H1 (cell line): ENCODE results near the gene MYO7B. TPM values are rescaled to one million over a fixed set of nuclear protein-coding genes. Genes with fewer than 3 reads are reported as not detected.

ENCODE experiments used
- BACH1 ChIP-seq: IDR thresholded peaks from 2 replicates; pipeline ENCODE4 v1.6.1; 2012; ENCODE audit warnings: low read length, improper control_type of control experiment
- CTCF ChIP-seq, 3 experiments: IDR thresholded peaks; 1 replicate in 2 of 3; 2 replicates in 1 of 3; pipeline versions ENCODE4 v1.5.1 to v1.6.1; 2011; ENCODE audit warnings: low read length in 3 of 3, mild to moderate bottlenecking in 3 of 3, inconsistent platforms in 2 of 3, low read depth in 1 of 3, moderate library complexity in 1 of 3; ENCODE audit not compliant: insufficient read depth in 1 of 3; ENCODE audit errors: control extremely low read depth in 1 of 3
- JUN ChIP-seq: IDR thresholded peaks from 2 replicates; pipeline ENCODE4 v1.6.1; 2011; ENCODE audit warnings: low read depth, mild to moderate bottlenecking, improper control_type of control experiment, low read length
- NRF1 ChIP-seq: IDR thresholded peaks from 2 replicates; pipeline ENCODE4 v1.6.1; 2011; ENCODE audit warnings: mild to moderate bottlenecking, low read depth, low read length, improper control_type of control experiment
- polyA plus RNA-seq, 7 experiments: library from polyadenylated mRNA; depleted of rRNA in 3 of 7; stranded (reverse) in 5 of 7; unstranded in 2 of 7; fragments of >200 nt in 5 of 7; fragments of 200-250 nt in 2 of 7; gene quantifications; 1 replicate in 5 of 7; 2 replicates in 1 of 7; 4 replicates in 1 of 7; pipeline versions ENCODE4 v1.2.1 to v1.2.3, GENCODE V29; 2011 to 2013; ENCODE audit warnings: missing spikeins in 2 of 7, mixed read lengths in 2 of 7
- total RNA-seq: library from RNA; stranded (reverse); fragmentation: NEBNext Ultra II Directional; extraction: Animal tissue kit (Norgen Biotek cat#: 25700); gene quantifications from 2 replicates; pipeline ENCODE4 v1.2.1, GENCODE V29; 2021
- TF ChIP-seq, protein P1 (sequence below): fragments of 300-600 bp; sonication (generic); IDR thresholded peaks from 2 replicates; pipeline ENCODE4 v1.7.1; 2012; ENCODE audit warnings: low read length, moderate library complexity, mild to moderate bottlenecking, inconsistent platforms; ENCODE audit not compliant: insufficient replicate concordance
- TF ChIP-seq, protein P2 (sequence below): IDR thresholded peaks from 2 replicates; pipeline ENCODE4 v1.6.1; 2011; ENCODE audit warnings: low read length, improper control_type of control experiment

MYO7B gene
- total and polyA plus RNA-seq, 2 of the 8 experiments (the other 6 are each of a cell fraction or from before 2014, with no cell fraction given) = not detected

- TF ChIP-seq, protein P1, sequence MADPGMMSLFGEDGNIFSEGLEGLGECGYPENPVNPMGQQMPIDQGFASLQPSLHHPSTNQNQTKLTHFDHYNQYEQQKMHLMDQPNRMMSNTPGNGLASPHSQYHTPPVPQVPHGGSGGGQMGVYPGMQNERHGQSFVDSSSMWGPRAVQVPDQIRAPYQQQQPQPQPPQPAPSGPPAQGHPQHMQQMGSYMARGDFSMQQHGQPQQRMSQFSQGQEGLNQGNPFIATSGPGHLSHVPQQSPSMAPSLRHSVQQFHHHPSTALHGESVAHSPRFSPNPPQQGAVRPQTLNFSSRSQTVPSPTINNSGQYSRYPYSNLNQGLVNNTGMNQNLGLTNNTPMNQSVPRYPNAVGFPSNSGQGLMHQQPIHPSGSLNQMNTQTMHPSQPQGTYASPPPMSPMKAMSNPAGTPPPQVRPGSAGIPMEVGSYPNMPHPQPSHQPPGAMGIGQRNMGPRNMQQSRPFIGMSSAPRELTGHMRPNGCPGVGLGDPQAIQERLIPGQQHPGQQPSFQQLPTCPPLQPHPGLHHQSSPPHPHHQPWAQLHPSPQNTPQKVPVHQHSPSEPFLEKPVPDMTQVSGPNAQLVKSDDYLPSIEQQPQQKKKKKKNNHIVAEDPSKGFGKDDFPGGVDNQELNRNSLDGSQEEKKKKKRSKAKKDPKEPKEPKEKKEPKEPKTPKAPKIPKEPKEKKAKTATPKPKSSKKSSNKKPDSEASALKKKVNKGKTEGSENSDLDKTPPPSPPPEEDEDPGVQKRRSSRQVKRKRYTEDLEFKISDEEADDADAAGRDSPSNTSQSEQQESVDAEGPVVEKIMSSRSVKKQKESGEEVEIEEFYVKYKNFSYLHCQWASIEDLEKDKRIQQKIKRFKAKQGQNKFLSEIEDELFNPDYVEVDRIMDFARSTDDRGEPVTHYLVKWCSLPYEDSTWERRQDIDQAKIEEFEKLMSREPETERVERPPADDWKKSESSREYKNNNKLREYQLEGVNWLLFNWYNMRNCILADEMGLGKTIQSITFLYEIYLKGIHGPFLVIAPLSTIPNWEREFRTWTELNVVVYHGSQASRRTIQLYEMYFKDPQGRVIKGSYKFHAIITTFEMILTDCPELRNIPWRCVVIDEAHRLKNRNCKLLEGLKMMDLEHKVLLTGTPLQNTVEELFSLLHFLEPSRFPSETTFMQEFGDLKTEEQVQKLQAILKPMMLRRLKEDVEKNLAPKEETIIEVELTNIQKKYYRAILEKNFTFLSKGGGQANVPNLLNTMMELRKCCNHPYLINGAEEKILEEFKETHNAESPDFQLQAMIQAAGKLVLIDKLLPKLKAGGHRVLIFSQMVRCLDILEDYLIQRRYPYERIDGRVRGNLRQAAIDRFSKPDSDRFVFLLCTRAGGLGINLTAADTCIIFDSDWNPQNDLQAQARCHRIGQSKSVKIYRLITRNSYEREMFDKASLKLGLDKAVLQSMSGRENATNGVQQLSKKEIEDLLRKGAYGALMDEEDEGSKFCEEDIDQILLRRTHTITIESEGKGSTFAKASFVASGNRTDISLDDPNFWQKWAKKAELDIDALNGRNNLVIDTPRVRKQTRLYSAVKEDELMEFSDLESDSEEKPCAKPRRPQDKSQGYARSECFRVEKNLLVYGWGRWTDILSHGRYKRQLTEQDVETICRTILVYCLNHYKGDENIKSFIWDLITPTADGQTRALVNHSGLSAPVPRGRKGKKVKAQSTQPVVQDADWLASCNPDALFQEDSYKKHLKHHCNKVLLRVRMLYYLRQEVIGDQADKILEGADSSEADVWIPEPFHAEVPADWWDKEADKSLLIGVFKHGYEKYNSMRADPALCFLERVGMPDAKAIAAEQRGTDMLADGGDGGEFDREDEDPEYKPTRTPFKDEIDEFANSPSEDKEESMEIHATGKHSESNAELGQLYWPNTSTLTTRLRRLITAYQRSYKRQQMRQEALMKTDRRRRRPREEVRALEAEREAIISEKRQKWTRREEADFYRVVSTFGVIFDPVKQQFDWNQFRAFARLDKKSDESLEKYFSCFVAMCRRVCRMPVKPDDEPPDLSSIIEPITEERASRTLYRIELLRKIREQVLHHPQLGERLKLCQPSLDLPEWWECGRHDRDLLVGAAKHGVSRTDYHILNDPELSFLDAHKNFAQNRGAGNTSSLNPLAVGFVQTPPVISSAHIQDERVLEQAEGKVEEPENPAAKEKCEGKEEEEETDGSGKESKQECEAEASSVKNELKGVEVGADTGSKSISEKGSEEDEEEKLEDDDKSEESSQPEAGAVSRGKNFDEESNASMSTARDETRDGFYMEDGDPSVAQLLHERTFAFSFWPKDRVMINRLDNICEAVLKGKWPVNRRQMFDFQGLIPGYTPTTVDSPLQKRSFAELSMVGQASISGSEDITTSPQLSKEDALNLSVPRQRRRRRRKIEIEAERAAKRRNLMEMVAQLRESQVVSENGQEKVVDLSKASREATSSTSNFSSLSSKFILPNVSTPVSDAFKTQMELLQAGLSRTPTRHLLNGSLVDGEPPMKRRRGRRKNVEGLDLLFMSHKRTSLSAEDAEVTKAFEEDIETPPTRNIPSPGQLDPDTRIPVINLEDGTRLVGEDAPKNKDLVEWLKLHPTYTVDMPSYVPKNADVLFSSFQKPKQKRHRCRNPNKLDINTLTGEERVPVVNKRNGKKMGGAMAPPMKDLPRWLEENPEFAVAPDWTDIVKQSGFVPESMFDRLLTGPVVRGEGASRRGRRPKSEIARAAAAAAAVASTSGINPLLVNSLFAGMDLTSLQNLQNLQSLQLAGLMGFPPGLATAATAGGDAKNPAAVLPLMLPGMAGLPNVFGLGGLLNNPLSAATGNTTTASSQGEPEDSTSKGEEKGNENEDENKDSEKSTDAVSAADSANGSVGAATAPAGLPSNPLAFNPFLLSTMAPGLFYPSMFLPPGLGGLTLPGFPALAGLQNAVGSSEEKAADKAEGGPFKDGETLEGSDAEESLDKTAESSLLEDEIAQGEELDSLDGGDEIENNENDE = no peak
- TF ChIP-seq NRF1 = no peak
- TF ChIP-seq CTCF (IDR thresholded peaks at IDR 0.05; ENCODE audit: control extremely low read depth in 1 of 3, insufficient read depth in 1 of 3, low read depth in 1 of 3, low read length in 3 of 3) = no peak
- no peak for TF ChIP-seq BACH1
- TF ChIP-seq, protein P2, sequence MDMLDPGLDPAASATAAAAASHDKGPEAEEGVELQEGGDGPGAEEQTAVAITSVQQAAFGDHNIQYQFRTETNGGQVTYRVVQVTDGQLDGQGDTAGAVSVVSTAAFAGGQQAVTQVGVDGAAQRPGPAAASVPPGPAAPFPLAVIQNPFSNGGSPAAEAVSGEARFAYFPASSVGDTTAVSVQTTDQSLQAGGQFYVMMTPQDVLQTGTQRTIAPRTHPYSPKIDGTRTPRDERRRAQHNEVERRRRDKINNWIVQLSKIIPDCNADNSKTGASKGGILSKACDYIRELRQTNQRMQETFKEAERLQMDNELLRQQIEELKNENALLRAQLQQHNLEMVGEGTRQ = no peak
- no peak for TF ChIP-seq JUN
Observed at GRCh38 chr2:127685410-127686080, 150.1 kb downstream of the MYO7B start (continued).
